Activated naive CD8-positive, alpha-beta T cell treated with anti-CD3 and anti-CD28 coated beads for 36 hours (primary cell): ENCODE data around the gene ITIH4. TPM values are rescaled to one million over a fixed set of nuclear protein-coding genes. Genes with fewer than 3 reads are reported as not detected.

Experiments
- DNase-seq: peaks from one replicate; pipeline ENCODE4 v3.0.0; 2021
- H3K27ac Mint-ChIP-seq: one replicate; pipeline ENCODE4 v1.8.0; 2022; ENCODE audit warnings: mild to moderate bottlenecking, moderate library complexity, mixed read lengths
- H3K27me3 Mint-ChIP-seq: one replicate; pipeline ENCODE4 v1.8.0; 2022; ENCODE audit warnings: mild to moderate bottlenecking, mixed read lengths
- H3K36me3 Mint-ChIP-seq: one replicate; pipeline ENCODE4 v1.8.0; 2021; ENCODE audit warnings: mild to moderate bottlenecking, mixed read lengths
- H3K4me1 Mint-ChIP-seq: one replicate; pipeline ENCODE4 v1.8.0; 2021; ENCODE audit warnings: mixed read lengths
- H3K4me3 Mint-ChIP-seq: one replicate; pipeline ENCODE4 v1.8.0; 2022; ENCODE audit warnings: mild to moderate bottlenecking, moderate library complexity, mixed read lengths
- H3K9me3 Mint-ChIP-seq: one replicate; pipeline ENCODE4 v1.8.0; 2022; ENCODE audit warnings: mixed read lengths
- total RNA-seq, 2 experiments: library from RNA; stranded (reverse); gene quantifications; one replicate each; pipeline ENCODE4 v1.2.3, GENCODE V29; 2021

ITIH4 gene
- total RNA-seq, 2 experiments from 2014 or later: 4.8 to 6.8 TPM

DNA sequence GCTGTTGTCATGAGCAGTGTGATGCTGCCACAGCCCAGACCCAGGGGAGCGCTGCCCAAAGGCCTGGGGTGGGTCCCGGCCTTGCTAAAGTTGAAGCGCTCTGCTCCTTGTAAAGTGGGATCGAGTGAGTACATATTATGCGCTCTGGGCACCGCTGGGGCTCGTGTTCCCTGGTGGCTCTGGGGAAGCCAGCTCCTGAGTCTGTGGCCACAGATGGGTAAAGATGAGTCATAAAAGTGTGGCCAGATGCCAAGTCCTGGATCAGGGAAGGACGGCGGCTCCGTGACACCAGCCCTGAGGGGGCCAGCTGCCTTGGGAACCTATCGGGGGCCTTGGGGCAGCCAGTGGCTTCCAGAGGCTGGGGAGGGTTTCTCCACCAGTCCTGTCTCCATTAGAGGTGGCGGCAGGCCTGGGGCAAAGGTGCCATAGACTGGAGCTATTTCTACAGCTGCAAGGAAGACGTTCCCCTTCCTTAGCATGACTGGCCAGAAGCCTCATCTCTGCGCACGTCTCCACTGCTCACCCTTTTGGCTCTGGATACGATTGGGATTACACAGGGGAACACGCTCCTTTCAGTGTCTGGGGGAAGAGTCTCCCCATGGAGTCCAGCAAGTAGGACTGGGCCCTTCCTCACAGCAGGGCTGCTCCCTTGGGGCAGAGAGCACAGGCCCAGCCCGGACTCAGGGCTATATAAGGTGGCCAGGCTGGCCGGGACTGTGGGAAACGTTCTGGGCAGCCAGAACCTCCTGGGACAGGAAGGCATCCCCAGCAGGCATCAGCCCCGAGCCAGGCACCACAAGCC lies 1.2 kb upstream of the ITIH4 start:
- H3K9me3 Mint-ChIP-seq: no peaks in the 10 kb centered on the region
- H3K36me3 Mint-ChIP-seq: peaks cover 3% of the 10 kb centered on the region
- H3K4me1 Mint-ChIP-seq: peaks cover 4% of the 10 kb centered on the region
- no peaks in the 10 kb centered on the region for H3K27me3 Mint-ChIP-seq
- no peak overlapping the region for H3K27ac Mint-ChIP-seq
- no peak overlapping the region for H3K4me3 Mint-ChIP-seq
- no peak for DNase-seq

DNA sequence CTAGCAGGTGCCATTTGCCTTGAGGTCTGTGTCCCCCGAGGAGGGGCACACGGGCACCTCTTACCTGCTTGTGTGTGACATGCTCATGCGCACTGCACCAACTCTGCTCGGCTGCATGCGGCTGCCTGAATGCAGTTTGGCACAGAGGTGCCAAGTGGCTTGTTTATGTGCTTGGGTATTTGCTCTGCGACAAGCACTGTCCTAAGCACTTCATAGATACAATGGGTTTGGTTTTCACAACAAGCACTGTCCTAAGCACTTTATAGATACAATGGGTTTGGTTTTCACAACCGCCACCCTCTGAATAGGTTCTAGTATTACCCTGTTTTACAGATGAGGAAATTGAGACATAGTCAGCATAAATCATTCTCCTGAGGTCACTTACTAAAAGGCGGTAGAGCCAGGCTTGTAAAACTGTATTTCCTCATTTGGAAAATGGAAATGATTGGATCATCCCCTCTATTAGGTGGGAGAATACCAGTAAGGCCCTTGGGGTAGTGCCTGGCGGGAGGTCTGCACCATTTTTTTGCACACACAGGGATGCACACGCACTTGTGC lies 487 bp downstream of the ITIH4 start:
- Mint-ChIP-seq H3K27me3 (no peaks in the 10 kb centered on the region), H3K27ac (no peak overlapping the region), H3K36me3 (peaks cover 2% of the 10 kb centered on the region)

DNA sequence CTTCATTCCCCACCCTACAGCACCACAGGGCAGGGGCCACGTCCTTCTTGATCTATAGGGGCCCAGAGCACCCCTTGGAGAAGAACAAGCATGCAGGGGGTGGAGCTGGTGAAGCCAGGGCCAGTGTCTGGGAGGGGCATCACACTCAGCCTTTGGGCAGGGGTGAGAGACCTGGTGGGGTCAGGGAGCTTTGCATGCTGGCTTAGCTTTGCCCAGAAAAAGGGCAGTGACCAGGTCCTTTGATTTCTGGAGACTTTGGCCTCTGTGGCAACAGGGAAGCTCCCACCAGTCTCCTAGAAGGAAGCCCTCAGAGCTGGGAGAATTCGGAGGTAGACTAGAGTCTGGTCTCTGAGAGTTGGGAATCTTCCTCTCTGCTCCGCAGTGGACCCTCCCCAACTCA lies 990 bp downstream of the ITIH4 start:
- no peak overlapping the region for H3K27ac Mint-ChIP-seq

More for the DNA sequence above, 487 bp downstream of the ITIH4 start:
- DNase-seq: no peak
- Mint-ChIP-seq H3K4me3 (no peak overlapping the region), H3K4me1 (peaks cover 4% of the 10 kb centered on the region), H3K9me3 (no peaks in the 10 kb centered on the region)

DNA sequence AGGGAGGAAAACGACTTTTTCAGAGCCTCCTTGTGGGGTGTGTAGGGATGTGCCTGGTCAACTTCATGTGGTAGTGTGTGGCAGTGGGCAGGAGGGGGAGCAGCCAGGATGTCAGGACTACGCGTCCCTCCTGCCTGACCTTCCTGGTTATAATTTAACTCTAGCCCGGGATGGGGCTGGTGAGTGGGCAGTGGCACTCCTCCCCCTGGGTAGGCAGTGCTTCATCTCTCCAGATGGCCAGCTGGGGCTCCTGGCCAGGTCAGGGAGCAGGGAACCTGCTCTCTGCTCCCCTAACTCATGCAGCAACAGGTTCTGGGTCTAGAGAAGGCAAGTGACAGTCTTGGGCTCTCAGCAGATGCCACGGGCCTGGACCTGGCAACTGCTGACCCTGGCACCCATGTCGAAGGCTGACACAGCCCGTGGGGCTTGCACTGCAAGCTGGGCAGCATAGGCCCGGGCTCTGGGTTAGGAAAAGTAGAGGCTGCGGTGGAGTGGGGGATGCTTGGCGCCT lies 2.6 kb downstream of the ITIH4 start:
- no peak for DNase-seq
- Mint-ChIP-seq H3K27me3 (no peaks in the 10 kb centered on the region), H3K4me3 (no peak overlapping the region), H3K9me3 (no peaks in the 10 kb centered on the region), H3K4me1 (peaks cover 4% of the 10 kb centered on the region), H3K36me3 (peaks cover 3% of the 10 kb centered on the region), H3K27ac (no peak overlapping the region)

More for the DNA sequence above, 990 bp downstream of the ITIH4 start:
- H3K36me3 Mint-ChIP-seq: peaks cover 3% of the 10 kb centered on the region
- H3K4me1 Mint-ChIP-seq: peaks cover 4% of the 10 kb centered on the region
- no peaks in the 10 kb centered on the region for H3K9me3 Mint-ChIP-seq
- DNase-seq: no peak
- no peaks in the 10 kb centered on the region for H3K27me3 Mint-ChIP-seq
- no peak overlapping the region for H3K4me3 Mint-ChIP-seq

DNA sequence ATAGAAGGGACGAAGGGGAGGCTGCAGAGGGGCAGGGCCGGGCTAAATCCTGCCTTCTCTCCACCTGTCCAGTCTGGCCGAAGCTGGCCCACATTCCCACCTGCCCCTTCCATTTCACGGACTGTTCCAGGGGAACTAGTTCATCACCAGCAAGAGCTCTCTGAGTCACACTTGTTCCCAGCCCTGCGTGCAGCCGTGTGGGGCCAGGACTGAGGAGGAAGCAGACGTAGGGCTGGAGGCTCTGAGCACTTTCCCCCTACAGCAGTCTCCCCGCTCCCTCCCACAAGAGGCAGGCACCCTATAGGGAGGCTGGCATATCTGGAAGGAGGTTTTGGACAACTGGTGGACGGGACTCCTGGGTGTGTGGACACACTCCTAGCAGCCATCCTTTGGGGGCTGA lies 3.0 kb downstream of the ITIH4 start:
- Mint-ChIP-seq H3K27me3 (no peaks in the 10 kb centered on the region), H3K4me1 (peaks cover 4% of the 10 kb centered on the region), H3K36me3 (peaks cover 3% of the 10 kb centered on the region), H3K9me3 (no peaks in the 10 kb centered on the region), H3K27ac (no peak overlapping the region), H3K4me3 (no peak overlapping the region)
- DNase-seq: no peak

DNA sequence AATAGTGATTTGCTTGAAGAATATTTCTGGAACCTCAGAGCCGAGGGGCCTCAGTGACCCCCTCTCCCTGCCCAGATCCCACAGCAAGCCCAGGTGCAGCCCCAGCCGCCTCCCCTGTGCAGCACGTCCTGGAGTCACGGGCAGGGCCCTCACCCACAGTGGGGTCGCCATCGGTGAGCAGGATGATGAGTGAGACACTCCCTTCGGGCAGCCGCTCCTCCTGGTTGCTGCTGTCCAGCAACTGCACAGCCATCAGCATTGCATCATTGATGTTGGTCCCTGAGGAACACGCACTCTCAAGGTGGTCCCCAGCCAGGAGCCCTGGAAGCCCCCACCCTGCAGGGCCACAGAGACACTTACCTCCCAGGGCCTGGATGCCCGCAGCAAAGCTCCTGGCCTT lies 6.4 kb downstream of the ITIH4 start:
- no peaks in the 10 kb centered on the region for H3K9me3 Mint-ChIP-seq
- H3K36me3 Mint-ChIP-seq: peaks cover 1% of the 10 kb centered on the region
- no peak overlapping the region for H3K27ac Mint-ChIP-seq
- no peak overlapping the region for H3K4me3 Mint-ChIP-seq
- no peaks in the 10 kb centered on the region for H3K27me3 Mint-ChIP-seq
- no peak for DNase-seq
- H3K4me1 Mint-ChIP-seq: no peaks in the 10 kb centered on the region

DNA sequence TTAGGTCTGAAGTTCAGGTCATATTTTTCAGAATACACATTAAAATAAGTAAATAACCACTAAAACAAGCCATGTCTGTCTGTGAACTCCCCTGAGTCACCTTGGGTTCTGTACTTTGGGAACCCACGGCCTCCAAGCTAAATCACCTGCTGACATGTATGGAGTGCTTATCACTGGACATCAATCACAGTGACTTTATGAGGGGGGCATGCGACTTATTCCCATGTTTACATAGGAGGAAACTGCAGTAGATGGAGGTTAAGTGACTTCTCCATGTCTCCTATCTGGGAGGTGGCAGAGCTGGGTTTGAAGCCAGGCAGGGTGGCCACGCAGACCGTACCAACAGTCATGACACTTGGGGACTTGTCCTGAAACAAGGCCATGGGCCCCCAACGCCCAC lies 8.1 kb downstream of the ITIH4 start:
- H3K4me1 Mint-ChIP-seq: no peaks in the 10 kb centered on the region
- H3K4me3 Mint-ChIP-seq: no peak overlapping the region
- H3K27me3 Mint-ChIP-seq: no peaks in the 10 kb centered on the region
- H3K36me3 Mint-ChIP-seq: peaks cover 1% of the 10 kb centered on the region
- no peak overlapping the region for H3K27ac Mint-ChIP-seq
- H3K9me3 Mint-ChIP-seq: no peaks in the 10 kb centered on the region
- no peak for DNase-seq

DNA sequence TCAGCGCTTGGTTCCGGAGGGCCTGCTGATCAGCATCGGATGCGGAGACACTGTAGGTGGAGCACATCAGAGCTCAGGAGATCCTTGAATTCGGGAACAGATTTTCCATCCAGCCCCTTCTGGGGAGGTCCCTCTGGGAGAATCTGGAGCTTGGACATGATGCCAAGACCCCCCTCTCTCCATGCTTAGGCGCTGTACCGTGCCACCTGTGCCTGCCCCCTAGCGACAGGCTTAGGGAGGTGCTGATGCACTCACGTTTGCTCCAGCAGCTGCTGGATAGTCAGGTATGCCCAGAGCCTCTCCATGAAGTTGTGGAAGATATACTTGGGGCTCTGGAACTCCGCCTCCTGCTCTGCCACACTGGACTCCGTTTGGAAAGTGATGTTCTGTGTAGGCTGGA lies 9.7 kb downstream of the ITIH4 start:
- peaks cover 1% of the 10 kb centered on the region for H3K36me3 Mint-ChIP-seq
- no peak overlapping the region for H3K4me3 Mint-ChIP-seq
- H3K9me3 Mint-ChIP-seq: no peaks in the 10 kb centered on the region
- peak; percentile 28 for DNase-seq
- no peak overlapping the region for H3K27ac Mint-ChIP-seq
- no peaks in the 10 kb centered on the region for H3K4me1 Mint-ChIP-seq
- no peaks in the 10 kb centered on the region for H3K27me3 Mint-ChIP-seq

DNA sequence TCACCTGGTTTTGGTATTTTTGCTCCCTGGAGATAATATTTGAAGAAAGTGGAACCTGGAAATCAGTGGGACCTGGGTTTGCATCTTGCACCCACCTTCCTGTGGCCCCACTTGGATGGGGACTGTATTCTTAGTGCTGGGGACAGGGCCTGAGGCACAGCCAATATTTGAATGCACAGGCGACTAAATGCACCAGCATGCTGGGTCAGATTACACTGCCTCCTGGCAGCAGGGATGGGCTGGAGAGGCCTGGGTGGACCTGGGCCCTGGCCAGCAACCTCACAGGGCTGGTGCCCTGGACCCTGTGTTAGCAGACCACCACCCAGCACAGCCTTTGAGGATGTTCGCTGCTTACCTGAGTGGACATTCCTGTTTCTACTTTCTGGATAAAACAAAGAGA lies 10.5 kb downstream of the ITIH4 start:
- H3K4me3 Mint-ChIP-seq: no peak overlapping the region
- no peaks in the 10 kb centered on the region for H3K9me3 Mint-ChIP-seq
- H3K27ac Mint-ChIP-seq: no peak overlapping the region
- no peak for DNase-seq
- H3K4me1 Mint-ChIP-seq: no peaks in the 10 kb centered on the region
- H3K27me3 Mint-ChIP-seq: no peaks in the 10 kb centered on the region
- H3K36me3 Mint-ChIP-seq: peaks cover under 1% of the 10 kb centered on the region

DNA sequence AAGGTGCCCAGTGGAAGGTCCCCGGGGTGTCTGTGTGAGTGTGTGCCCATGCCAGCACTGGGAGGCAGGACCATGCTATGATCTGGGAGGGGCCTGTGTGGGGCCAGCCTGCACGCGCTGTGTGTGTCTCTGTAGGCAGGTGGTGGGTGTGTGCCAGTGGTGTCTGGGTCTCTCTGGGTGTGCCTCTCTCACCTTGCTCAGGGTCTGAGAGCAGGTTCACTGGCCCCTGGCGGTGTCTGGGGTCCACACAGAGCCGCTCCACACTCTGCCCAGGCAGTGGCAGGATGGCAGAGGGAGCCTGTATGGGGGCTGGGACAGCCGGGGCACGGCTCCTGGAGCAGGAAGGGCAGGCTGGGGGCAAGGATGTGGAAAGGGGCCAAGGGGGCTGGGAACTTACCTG lies 12.6 kb downstream of the ITIH4 start:
- DNase-seq: no peak
- Mint-ChIP-seq H3K4me3 (no peak overlapping the region), H3K27me3 (no peaks in the 10 kb centered on the region), H3K27ac (no peak overlapping the region), H3K9me3 (no peaks in the 10 kb centered on the region), H3K36me3 (no peaks in the 10 kb centered on the region), H3K4me1 (no peaks in the 10 kb centered on the region)

DNA sequence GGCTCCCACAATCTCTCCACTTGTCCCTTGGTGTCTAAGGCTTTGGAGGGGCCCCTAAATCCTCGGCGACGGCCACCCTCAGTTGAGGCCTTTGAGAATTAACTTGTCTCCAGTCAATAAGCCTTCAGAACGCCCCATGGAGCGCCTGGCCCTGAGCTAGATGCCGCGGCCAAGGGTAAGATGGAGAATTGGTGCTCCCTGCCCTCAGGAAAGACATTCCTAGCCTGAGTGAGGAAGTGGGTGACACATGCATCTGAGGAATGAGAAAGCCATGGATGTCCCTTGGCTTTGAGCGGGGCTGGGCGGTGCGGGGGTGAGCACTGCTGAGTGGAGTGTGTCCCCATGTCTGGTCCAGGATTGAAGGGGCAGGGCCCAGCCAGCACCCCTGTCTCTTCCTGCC lies 13.3 kb downstream of the ITIH4 start:
- no peak overlapping the region for H3K27ac Mint-ChIP-seq
- no peaks in the 10 kb centered on the region for H3K27me3 Mint-ChIP-seq
- H3K4me3 Mint-ChIP-seq: no peak overlapping the region
- no peaks in the 10 kb centered on the region for H3K9me3 Mint-ChIP-seq
- no peaks in the 10 kb centered on the region for H3K36me3 Mint-ChIP-seq
- no peak for DNase-seq
- no peaks in the 10 kb centered on the region for H3K4me1 Mint-ChIP-seq

DNA sequence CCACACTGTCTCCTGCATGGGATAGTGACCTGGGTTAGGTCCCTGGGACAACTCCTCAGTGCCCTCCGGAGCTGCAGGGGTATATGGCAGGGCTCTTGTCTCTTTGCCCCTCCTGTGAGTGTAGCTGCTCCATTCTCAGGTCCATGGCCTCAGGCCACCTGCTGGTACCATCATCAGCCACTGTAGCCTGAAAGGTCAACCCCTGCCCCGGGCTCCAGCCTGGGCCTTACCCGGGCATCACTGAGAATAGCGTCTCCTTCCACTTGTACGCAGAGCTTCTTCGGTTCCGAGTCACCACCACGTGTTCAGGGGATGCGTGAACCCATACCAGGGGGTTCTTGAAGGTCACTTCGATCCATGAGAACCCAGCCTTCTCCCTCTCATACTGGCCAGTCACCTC lies 13.8 kb downstream of the ITIH4 start:
- no peak for DNase-seq
- no peaks in the 10 kb centered on the region for H3K4me1 Mint-ChIP-seq
- no peaks in the 10 kb centered on the region for H3K36me3 Mint-ChIP-seq
- no peak overlapping the region for H3K4me3 Mint-ChIP-seq
- H3K27ac Mint-ChIP-seq: no peak overlapping the region
- H3K27me3 Mint-ChIP-seq: no peaks in the 10 kb centered on the region
- H3K9me3 Mint-ChIP-seq: no peaks in the 10 kb centered on the region

DNA sequence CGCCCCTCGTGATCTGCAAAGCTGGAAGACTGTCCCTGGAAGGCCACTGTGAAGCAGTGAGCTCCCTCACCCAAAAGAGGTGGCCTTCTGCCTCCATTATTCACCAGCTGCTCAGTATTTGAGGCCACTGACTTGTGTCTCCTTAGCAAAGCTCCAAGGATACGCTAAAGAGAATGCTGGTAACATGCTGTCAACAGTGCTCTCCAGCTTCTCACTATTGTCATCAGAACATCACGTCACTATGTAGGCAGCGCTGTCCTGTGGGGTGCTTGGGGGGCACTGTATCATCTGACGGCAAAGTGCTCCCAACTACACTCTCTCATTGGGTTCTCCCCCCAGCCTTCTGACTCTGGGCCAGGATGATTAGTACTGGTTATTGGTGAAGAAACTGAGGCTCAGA lies 14.3 kb downstream of the ITIH4 start:
- Mint-ChIP-seq H3K27ac (no peak overlapping the region), H3K4me1 (no peaks in the 10 kb centered on the region), H3K9me3 (no peaks in the 10 kb centered on the region), H3K36me3 (no peaks in the 10 kb centered on the region), H3K27me3 (no peaks in the 10 kb centered on the region), H3K4me3 (no peak overlapping the region)
- DNase-seq: no peak

DNA sequence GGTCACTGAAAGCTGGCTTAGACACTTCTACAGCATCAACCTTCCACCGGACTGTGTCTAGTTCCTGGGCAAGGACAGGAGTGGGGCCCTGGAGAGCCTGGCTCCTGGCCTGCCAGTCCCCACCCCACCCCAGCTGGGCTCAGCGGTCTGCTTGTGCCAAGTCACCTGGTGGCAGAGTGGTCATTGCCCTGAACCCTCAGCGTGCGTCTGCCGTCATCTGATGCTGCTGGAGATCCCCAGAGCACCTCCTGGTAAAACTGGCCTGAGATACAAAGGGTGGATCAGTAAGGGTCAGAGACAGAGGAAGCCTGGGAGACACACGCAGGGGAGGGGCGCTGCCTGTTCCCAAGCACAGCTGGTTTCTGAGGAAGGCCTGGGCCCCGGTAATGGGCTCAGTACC lies 16.7 kb downstream of the ITIH4 start:
- Mint-ChIP-seq H3K36me3 (no peaks in the 10 kb centered on the region), H3K27ac (no peak overlapping the region), H3K9me3 (no peaks in the 10 kb centered on the region), H3K4me3 (no peak overlapping the region), H3K4me1 (no peaks in the 10 kb centered on the region), H3K27me3 (no peaks in the 10 kb centered on the region)
- no peak for DNase-seq

DNA sequence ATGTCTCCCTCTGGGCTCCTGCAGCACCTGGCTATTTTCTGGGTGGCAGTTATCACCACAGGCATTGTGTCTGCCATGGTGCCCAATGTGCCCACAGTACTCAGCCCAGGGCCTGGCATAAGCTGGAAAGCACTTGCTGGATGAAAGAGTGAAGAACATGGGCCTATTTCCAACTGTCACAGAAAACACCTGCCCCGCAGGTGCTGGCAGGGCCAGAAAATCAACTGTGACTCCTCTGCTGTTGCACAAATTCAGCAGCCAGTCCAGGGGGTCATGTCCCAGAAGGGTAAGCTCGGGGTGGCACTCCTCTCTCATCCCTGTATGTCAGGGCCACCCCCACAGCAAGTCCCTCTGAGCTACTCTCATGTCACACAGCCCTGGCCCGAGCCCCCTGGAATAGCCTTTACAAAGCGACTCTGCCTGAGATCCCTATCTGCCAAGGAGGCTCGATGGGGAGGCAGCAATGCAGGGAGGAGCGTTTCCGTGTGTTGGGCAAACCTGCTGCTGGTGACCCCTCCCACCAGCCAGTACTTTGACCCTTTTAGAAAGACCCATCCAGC lies 18.9 kb downstream of the ITIH4 start:
- no peak for DNase-seq
- Mint-ChIP-seq H3K27ac (peak overlapping the region; percentile 42), H3K4me3 (no peak overlapping the region), H3K36me3 (no peaks in the 10 kb centered on the region), H3K27me3 (no peaks in the 10 kb centered on the region), H3K9me3 (no peaks in the 10 kb centered on the region), H3K4me1 (no peaks in the 10 kb centered on the region)

DNA sequence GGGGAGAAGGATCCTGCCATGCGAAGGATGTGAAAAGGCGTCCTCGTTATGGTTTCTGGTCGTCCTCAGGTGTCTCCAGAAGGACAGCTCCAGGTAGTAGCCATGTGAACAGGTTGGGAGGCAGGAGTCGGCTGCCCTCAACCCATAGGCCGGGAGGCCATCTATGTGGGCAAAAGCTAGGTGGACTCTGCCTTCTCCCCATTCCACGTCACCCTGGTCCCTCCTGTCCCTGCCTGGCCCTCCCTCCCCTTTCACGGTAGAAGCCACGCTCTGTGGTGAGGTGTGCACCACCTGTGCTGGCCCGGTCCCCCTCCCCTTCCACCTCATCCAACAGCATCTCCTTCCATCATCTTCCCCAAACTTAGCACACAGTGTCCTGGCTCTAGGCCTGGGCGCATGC lies 19.5 kb downstream of the ITIH4 start:
- Mint-ChIP-seq H3K27ac (peak overlapping the region; percentile 42), H3K4me3 (no peak overlapping the region), H3K36me3 (no peaks in the 10 kb centered on the region), H3K27me3 (no peaks in the 10 kb centered on the region), H3K9me3 (no peaks in the 10 kb centered on the region), H3K4me1 (no peaks in the 10 kb centered on the region)
- no peak for DNase-seq
